Mammary epithelial cell (primary cell): ENCODE data around the gene FTSJ3.
A peak's percentile ranks its signal among the peaks of the same experiment; 100 is the strongest.

ENCODE experiments used
- EZH2 ChIP-seq: IDR thresholded peaks from 2 replicates; pipeline ENCODE4 v1.6.1; 2012; ENCODE audit warnings: low read length, inconsistent platforms, borderline replicate concordance
- TF ChIP-seq, protein P1 (sequence below), 2 donors: IDR thresholded peaks in 1 of 2; conservative IDR thresholded peaks in 1 of 2; 2 replicates each; pipeline ENCODE4 v1.5.1; 2011 to 2012; ENCODE audit warnings: inconsistent platforms in 2 of 2, low read length in 2 of 2, mild to moderate bottlenecking in 2 of 2, control low read depth in 1 of 2, low read depth in 1 of 2; ENCODE audit not compliant: insufficient read depth in 1 of 2; ENCODE audit errors: extremely low read depth in 1 of 2

GRCh38 chr17:63827002-63827800 lies at the start of gene FTSJ3, which contains the start of gene PSMC5:
- TF ChIP-seq, protein P1, sequence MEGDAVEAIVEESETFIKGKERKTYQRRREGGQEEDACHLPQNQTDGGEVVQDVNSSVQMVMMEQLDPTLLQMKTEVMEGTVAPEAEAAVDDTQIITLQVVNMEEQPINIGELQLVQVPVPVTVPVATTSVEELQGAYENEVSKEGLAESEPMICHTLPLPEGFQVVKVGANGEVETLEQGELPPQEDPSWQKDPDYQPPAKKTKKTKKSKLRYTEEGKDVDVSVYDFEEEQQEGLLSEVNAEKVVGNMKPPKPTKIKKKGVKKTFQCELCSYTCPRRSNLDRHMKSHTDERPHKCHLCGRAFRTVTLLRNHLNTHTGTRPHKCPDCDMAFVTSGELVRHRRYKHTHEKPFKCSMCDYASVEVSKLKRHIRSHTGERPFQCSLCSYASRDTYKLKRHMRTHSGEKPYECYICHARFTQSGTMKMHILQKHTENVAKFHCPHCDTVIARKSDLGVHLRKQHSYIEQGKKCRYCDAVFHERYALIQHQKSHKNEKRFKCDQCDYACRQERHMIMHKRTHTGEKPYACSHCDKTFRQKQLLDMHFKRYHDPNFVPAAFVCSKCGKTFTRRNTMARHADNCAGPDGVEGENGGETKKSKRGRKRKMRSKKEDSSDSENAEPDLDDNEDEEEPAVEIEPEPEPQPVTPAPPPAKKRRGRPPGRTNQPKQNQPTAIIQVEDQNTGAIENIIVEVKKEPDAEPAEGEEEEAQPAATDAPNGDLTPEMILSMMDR (conservative IDR thresholded peaks at IDR 0.05 in 1 of 2, IDR thresholded peaks at IDR 0.05 in 1 of 2; ENCODE audit: extremely low read depth in 1 of 2, insufficient read depth in 1 of 2, low read depth in 1 of 2, low read length in 2 of 2), result peak; percentile 30 to 51
- TF ChIP-seq EZH2, result no peak
